Trophoblast cell (in vitro differentiated cells and primary cell): Measurements from ENCODE around the gene TBL1X.

Source experiments
- DNase-seq, 2 donors: peaks; one replicate each; pipeline ENCODE4 v3.0.0-alpha.2; 2016
- H2AFZ ChIP-seq: 2 replicates; pipeline ENCODE4 v1.6.1; 2013; ENCODE audit warnings: low read length, moderate library complexity, mild to moderate bottlenecking; ENCODE audit not compliant: insufficient read depth, poor library complexity
- H2AK5ac ChIP-seq: 2 replicates; pipeline ENCODE4 v1.6.1; 2013; ENCODE audit warnings: mild to moderate bottlenecking, low read length
- H2BK120ac ChIP-seq: 2 replicates; pipeline ENCODE4 v1.6.1; 2013; ENCODE audit warnings: low read length, mild to moderate bottlenecking, moderate library complexity; ENCODE audit not compliant: insufficient read depth, poor library complexity
- H2BK12ac ChIP-seq: 2 replicates; pipeline ENCODE4 v1.6.1; 2013; ENCODE audit warnings: mild to moderate bottlenecking, low read length, moderate library complexity
- H2BK5ac ChIP-seq: 2 replicates; pipeline ENCODE4 v1.6.1; 2013; ENCODE audit warnings: low read length, low read depth, moderate library complexity, mild to moderate bottlenecking; ENCODE audit not compliant: poor library complexity
- H3K14ac ChIP-seq: 2 replicates; pipeline ENCODE4 v1.6.1; 2013; ENCODE audit warnings: mild to moderate bottlenecking, low read length
- H3K18ac ChIP-seq: 2 replicates; pipeline ENCODE4 v1.6.1; 2013; ENCODE audit warnings: mild to moderate bottlenecking, low read length
- H3K23ac ChIP-seq: 2 replicates; pipeline ENCODE4 v1.6.1; 2013; ENCODE audit warnings: low read length
- H3K27ac ChIP-seq: 2 replicates; pipeline ENCODE4 v1.5.1; 2013; ENCODE audit warnings: low read depth, mild to moderate bottlenecking, inconsistent platforms, low read length, moderate library complexity
- H3K27me3 ChIP-seq: 2 replicates; pipeline ENCODE4 v1.6.1; 2013; ENCODE audit warnings: inconsistent platforms, mild to moderate bottlenecking, low read length, moderate library complexity; ENCODE audit not compliant: insufficient read depth
- H3K36me3 ChIP-seq, 2 experiments: 1 replicate in 1 of 2; 2 replicates in 1 of 2; pipeline ENCODE4 v1.6.1; 2013; ENCODE audit warnings: low read length in 2 of 2, mild to moderate bottlenecking in 2 of 2, moderate library complexity in 1 of 2; ENCODE audit not compliant: insufficient read depth in 2 of 2, control insufficient read depth in 1 of 2
- H3K4ac ChIP-seq: 2 replicates; pipeline ENCODE4 v1.6.1; 2013; ENCODE audit warnings: low read depth, mild to moderate bottlenecking, low read length, moderate library complexity
- H3K4me1 ChIP-seq, 2 experiments: 1 replicate in 1 of 2; 2 replicates in 1 of 2; pipeline ENCODE4 v1.6.1; 2013; ENCODE audit warnings: low read length in 2 of 2, mild to moderate bottlenecking in 2 of 2, moderate library complexity in 1 of 2; ENCODE audit not compliant: insufficient read depth in 2 of 2, control insufficient read depth in 1 of 2
- H3K4me2 ChIP-seq: 2 replicates; pipeline ENCODE4 v1.6.1; 2013; ENCODE audit warnings: inconsistent platforms, mild to moderate bottlenecking, low read length, moderate library complexity
- H3K4me3 ChIP-seq: 2 replicates; pipeline ENCODE4 v1.5.1; 2013; ENCODE audit warnings: mild to moderate bottlenecking, low read depth, low read length, inconsistent platforms
- H3K79me1 ChIP-seq: one replicate; pipeline ENCODE4 v1.6.1; 2013; ENCODE audit warnings: low read length
- H3K79me2 ChIP-seq: 2 replicates; pipeline ENCODE4 v1.6.1; 2013; ENCODE audit warnings: low read length, mild to moderate bottlenecking; ENCODE audit not compliant: control insufficient read depth, insufficient read depth, poor library complexity
- H3K9ac ChIP-seq: 2 replicates; pipeline ENCODE4 v1.6.1; 2013; ENCODE audit warnings: mild to moderate bottlenecking, low read length
- H3K9me3 ChIP-seq: 2 replicates; pipeline ENCODE4 v1.6.1; 2013; ENCODE audit warnings: low read depth, mild to moderate bottlenecking, control low read depth, inconsistent platforms, low read length; ENCODE audit not compliant: insufficient read depth
- H4K12ac ChIP-seq: 2 replicates; pipeline ENCODE4 v1.6.1; 2013; ENCODE audit warnings: low read depth, mild to moderate bottlenecking, low read length, moderate library complexity
- H4K8ac ChIP-seq: 2 replicates; pipeline ENCODE4 v1.6.1; 2013; ENCODE audit warnings: low read depth, mild to moderate bottlenecking, low read length, moderate library complexity
- H4K91ac ChIP-seq: one replicate; pipeline ENCODE4 v1.6.1; 2013; ENCODE audit warnings: low read depth, mild to moderate bottlenecking, low read length, moderate library complexity
- WGBS: extraction: QIAGEN DNeasy Blood & Tissue Kit; methylation state at CpG from one replicate; pipeline ENCODE4 v1.1.7; 2013; ENCODE audit warnings: missing lambda C conversion rate; ENCODE audit not compliant: insufficient read length, insufficient coverage; ENCODE audit errors: extremely low coverage; 5-methylcytosine and 5-hydroxymethylcytosine counted together

The TBL1X gene

DNA sequence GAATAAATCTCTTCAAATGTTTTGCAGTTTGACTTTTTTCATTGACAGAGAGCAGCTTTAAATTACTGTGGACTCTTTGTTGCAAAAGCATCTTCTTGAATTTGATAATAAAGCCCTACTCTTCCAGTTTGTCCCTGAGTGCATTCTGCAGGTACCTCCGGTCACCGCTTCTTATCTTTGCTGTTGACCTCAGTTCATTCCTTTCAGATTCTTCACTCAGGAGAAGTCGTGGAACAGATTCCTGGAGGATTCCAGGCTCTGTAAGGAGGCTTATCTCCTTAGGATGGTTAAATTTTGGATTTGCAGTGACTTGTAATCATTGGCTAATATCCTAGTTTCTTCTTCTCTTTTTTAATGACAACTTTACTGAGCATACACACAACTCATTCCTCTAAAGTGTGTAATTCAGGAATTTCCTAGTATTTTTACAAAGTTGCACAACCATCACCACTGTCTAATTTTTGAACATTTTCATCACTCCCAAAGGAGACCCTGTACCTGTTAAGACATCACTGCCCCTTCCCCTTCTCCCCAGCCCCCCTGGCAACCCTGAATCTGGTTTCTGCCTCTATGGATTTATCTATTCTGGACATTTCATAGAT is 22.0 kb downstream of the TBL1X start:
- no peak overlapping the region for H3K4me2 ChIP-seq
- H2BK5ac ChIP-seq, result no peak overlapping the region
- H4K8ac ChIP-seq, result no peak overlapping the region
- H3K27ac ChIP-seq, result no peak overlapping the region
- no peak overlapping the region for H2BK12ac ChIP-seq
- H3K4me3 ChIP-seq, result no peak overlapping the region
- H4K12ac ChIP-seq, result no peak overlapping the region
- no peak overlapping the region for H3K18ac ChIP-seq
- no peaks in the 10 kb centered on the region for H3K27me3 ChIP-seq
- no peak overlapping the region for H3K14ac ChIP-seq
- no peaks in the 10 kb centered on the region for H3K9me3 ChIP-seq
- peak; percentile 59 to 82 for DNase-seq
- no peak overlapping the region for H3K9ac ChIP-seq
- H3K4me1 ChIP-seq, result peaks cover 5 to 9% of the 10 kb centered on the region in 2 experiments
- no CpG with 5 or more reads among the region's 3 CpGs for WGBS
- no peak overlapping the region for H4K91ac ChIP-seq
- no peak overlapping the region for H2BK120ac ChIP-seq
- peaks cover 2% of the 10 kb centered on the region for H3K79me2 ChIP-seq
- H3K4ac ChIP-seq, result no peak overlapping the region
- H3K79me1 ChIP-seq, result peaks cover 4% of the 10 kb centered on the region
- no peak overlapping the region for H3K23ac ChIP-seq
- H2AK5ac ChIP-seq, result no peak overlapping the region
- H2AFZ ChIP-seq, result no peak overlapping the region
- H3K36me3 ChIP-seq, result no peaks in the 10 kb centered on the region

DNA sequence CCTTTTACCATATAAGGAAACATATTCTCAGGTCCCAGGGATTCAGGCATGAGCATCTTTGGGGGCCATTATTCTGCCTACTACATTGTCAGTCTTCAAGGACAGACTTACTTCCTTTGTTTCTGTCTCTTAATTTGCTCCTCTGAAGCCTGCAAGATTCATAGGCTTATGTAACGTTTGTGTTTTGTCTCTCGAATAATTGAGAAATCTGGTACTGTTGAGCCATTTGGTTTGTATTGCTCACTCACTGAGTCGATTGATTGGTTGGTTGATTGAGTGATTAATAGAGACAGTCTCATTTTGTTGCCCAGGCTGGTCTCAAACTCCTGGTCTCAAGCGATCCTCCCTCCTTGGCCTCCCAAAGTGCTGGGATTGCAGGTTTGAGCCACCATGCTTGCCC is 23.7 kb downstream of the TBL1X start:
- H3K18ac ChIP-seq, result no peak overlapping the region
- H2AFZ ChIP-seq, result no peak overlapping the region
- peaks cover 9 to 10% of the 10 kb centered on the region in 2 experiments for H3K4me1 ChIP-seq
- H3K9ac ChIP-seq, result no peak overlapping the region
- H3K36me3 ChIP-seq, result no peaks in the 10 kb centered on the region
- no peak overlapping the region for H3K14ac ChIP-seq
- no peak overlapping the region for H4K12ac ChIP-seq
- H3K4me2 ChIP-seq, result no peak overlapping the region
- no peak overlapping the region for H2BK5ac ChIP-seq
- H3K9me3 ChIP-seq, result no peaks in the 10 kb centered on the region
- no CpG with 5 or more reads among the region's 4 CpGs for WGBS
- H4K8ac ChIP-seq, result no peak overlapping the region
- no peak overlapping the region for H2AK5ac ChIP-seq
- peaks cover 4% of the 10 kb centered on the region for H3K79me1 ChIP-seq
- H3K27ac ChIP-seq, result no peak overlapping the region
- H3K79me2 ChIP-seq, result peaks cover 2% of the 10 kb centered on the region
- H3K23ac ChIP-seq, result no peak overlapping the region
- H4K91ac ChIP-seq, result no peak overlapping the region
- no peak for DNase-seq
- no peak overlapping the region for H3K4ac ChIP-seq
- no peaks in the 10 kb centered on the region for H3K27me3 ChIP-seq
- H2BK120ac ChIP-seq, result no peak overlapping the region
- H2BK12ac ChIP-seq, result no peak overlapping the region
- no peak overlapping the region for H3K4me3 ChIP-seq

DNA sequence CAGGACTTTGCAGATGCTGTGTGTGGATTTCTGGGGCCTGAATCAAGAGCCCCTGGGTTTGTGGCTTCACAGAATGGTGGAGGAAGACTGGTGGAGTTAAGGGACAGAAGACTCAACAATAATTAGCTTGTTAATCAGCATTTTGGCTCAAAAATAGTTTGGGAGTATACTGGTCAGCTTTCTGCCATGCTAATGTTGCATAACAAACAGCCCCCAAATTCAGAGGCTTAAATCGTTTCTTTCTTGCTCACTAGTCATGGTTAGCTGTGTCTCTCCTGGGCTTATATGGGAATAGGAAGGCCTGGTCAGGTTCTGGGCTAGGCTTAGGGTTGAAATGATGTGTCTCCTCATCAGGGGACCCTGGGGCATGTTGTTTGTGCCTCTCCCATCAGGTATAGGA is 24.4 kb downstream of the TBL1X start:
- no peaks in the 10 kb centered on the region for H3K27me3 ChIP-seq
- WGBS, result no CpG with 5 or more reads among the region's 1 CpG
- peaks cover 10 to 11% of the 10 kb centered on the region in 2 experiments for H3K4me1 ChIP-seq
- no peak overlapping the region for H3K18ac ChIP-seq
- H2BK12ac ChIP-seq, result no peak overlapping the region
- no peak overlapping the region for H2BK120ac ChIP-seq
- no peak overlapping the region for H3K9ac ChIP-seq
- no peak overlapping the region for H3K4ac ChIP-seq
- H2AFZ ChIP-seq, result no peak overlapping the region
- peaks cover 2% of the 10 kb centered on the region for H3K79me2 ChIP-seq
- no peaks in the 10 kb centered on the region for H3K9me3 ChIP-seq
- DNase-seq, result no peak
- H3K14ac ChIP-seq, result no peak overlapping the region
- no peak overlapping the region for H2AK5ac ChIP-seq
- H3K36me3 ChIP-seq, result no peaks in the 10 kb centered on the region
- H4K12ac ChIP-seq, result no peak overlapping the region
- no peak overlapping the region for H3K4me3 ChIP-seq
- no peak overlapping the region for H3K23ac ChIP-seq
- H4K8ac ChIP-seq, result no peak overlapping the region
- peaks cover 4% of the 10 kb centered on the region for H3K79me1 ChIP-seq
- H3K27ac ChIP-seq, result no peak overlapping the region
- H2BK5ac ChIP-seq, result no peak overlapping the region
- no peak overlapping the region for H3K4me2 ChIP-seq
- no peak overlapping the region for H4K91ac ChIP-seq

DNA sequence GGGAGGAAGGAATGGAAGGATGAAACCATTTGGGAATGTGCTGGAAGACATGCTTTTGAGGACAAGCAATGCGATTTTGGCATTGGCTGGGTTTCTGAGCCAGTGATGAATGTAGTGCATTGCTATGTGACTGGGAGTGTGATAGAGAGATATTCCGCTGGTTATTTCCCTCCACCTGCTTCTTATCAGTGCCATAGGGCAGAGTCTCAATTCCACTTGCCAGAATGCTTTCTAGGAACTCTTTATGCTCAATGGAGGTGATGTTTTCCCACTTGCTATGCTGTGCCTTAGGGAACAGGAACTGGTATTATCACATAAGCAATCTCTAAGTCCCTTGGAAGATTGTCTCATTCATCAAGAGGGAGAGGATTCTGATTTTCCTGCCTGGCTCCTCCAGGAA is 28.0 kb downstream of the TBL1X start:
- WGBS, result no CpG with 5 or more reads among the region's 2 CpGs
- Histone ChIP-seq H3K27me3 (no peaks in the 10 kb centered on the region), H2BK120ac (no peak overlapping the region), H3K4me1 (peaks cover 5 to 9% of the 10 kb centered on the region in 2 experiments), H3K4me2 (no peak overlapping the region), H3K4ac (no peak overlapping the region), H3K9ac (no peak overlapping the region), H3K79me1 (no peaks in the 10 kb centered on the region), H2AFZ (no peak overlapping the region), H4K12ac (no peak overlapping the region), H3K27ac (no peak overlapping the region), H3K9me3 (no peaks in the 10 kb centered on the region), H3K36me3 (no peaks in the 10 kb centered on the region), H3K18ac (no peak overlapping the region), H2BK12ac (no peak overlapping the region), H2AK5ac (no peak overlapping the region), H4K91ac (no peak overlapping the region), H3K79me2 (peaks cover 4% of the 10 kb centered on the region), H3K14ac (no peak overlapping the region), H4K8ac (no peak overlapping the region), H3K4me3 (no peak overlapping the region), H3K23ac (no peak overlapping the region), H2BK5ac (no peak overlapping the region)
- DNase-seq, result peak; percentile 46 to 64
